Inferior parietal cortex (tissue), 1 donor: ENCODE results near the gene DICER1.

ENCODE experiments used
- DNase-seq: peaks from one replicate; pipeline ENCODE4 v3.0.0-alpha.2; 2016; ENCODE audit errors: extremely low spot score

The DICER1 gene

GRCh38 chr14:95125221-95125620 lies 32.1 kb downstream of the DICER1 start:
- DNase-seq = no peak

- no peak for DNase-seq
Observed at GRCh38 chr14:95123891-95124579, 33.3 kb downstream of the DICER1 start.

- DNase-seq = no peak
Observed at GRCh38 chr14:95122621-95122945, 34.7 kb downstream of the DICER1 start.

GRCh38 chr14:95121911-95122620 lies 35.3 kb downstream of the DICER1 start:
- no peak for DNase-seq

GRCh38 chr14:95119336-95119735 lies 38.0 kb downstream of the DICER1 start:
- DNase-seq = peak; percentile 78

- no peak for DNase-seq
Observed at GRCh38 chr14:95117937-95118721, 39.2 kb downstream of the DICER1 start.

- no peak for DNase-seq
Observed at GRCh38 chr14:95113476-95113875, 43.9 kb downstream of the DICER1 start.

GRCh38 chr14:95111507-95112164 lies 45.7 kb downstream of the DICER1 start:
- DNase-seq = no peak

- DNase-seq = no peak
Observed at GRCh38 chr14:95110178-95110577, 47.2 kb downstream of the DICER1 start.

- DNase-seq = no peak
Observed at GRCh38 chr14:95107711-95108110, 49.6 kb downstream of the DICER1 start.

- DNase-seq = no peak
Observed at GRCh38 chr14:95106971-95107370, 50.4 kb downstream of the DICER1 start.

- DNase-seq = no peak
Observed at GRCh38 chr14:95104911-95105310, 52.4 kb downstream of the DICER1 start.

- no peak for DNase-seq
Observed at GRCh38 chr14:95102680-95103044, 54.7 kb downstream of the DICER1 start.

GRCh38 chr14:95101736-95102679 lies 55.3 kb downstream of the DICER1 start:
- no peak for DNase-seq

- DNase-seq = peak; percentile 69
Observed at GRCh38 chr14:95098984-95099599, 58.2 kb downstream of the DICER1 start.

GRCh38 chr14:95097385-95097784 lies 59.9 kb downstream of the DICER1 start:
- DNase-seq = no peak

GRCh38 chr14:95096476-95096875 lies 60.9 kb downstream of the DICER1 start:
- DNase-seq = no peak

GRCh38 chr14:95095996-95096395 lies 61.3 kb downstream of the DICER1 start:
- no peak for DNase-seq

- no peak for DNase-seq
Observed at GRCh38 chr14:95092723-95093122, 64.6 kb downstream of the DICER1 start.

GRCh38 chr14:95091581-95091980 lies 65.7 kb downstream of the DICER1 start:
- no peak for DNase-seq

GRCh38 chr14:95088665-95089064 lies 68.7 kb downstream of the DICER1 start:
- no peak for DNase-seq
